RCC 7860 (cell line): ENCODE data around the gene EDN3.

Source experiments
- DNase-seq: peaks from one replicate; pipeline ENCODE4 v3.0.0-alpha.2; 2015; ENCODE audit warnings: low spot score
- FAIRE-seq: peaks from 2 replicates; lab custom pipeline; 2012; peaks lifted over from hg19 to GRCh38; lab: Jason Lieb, UNC

The EDN3 gene

GRCh38 chr20:59360934-59361333 is 60.5 kb downstream of the EDN3 start:
- DNase-seq (no peak), FAIRE-seq (no peak)

GRCh38 chr20:59361411-59361810 is 61.0 kb downstream of the EDN3 start:
- FAIRE-seq (no peak), DNase-seq (no peak)

- no peak for DNase-seq
- no peak for FAIRE-seq
These were observed 62.7 kb downstream of the EDN3 start for GRCh38 chr20:59363101-59363500.

- DNase-seq (no peak), FAIRE-seq (no peak)
These were observed 64.2 kb downstream of the EDN3 start for GRCh38 chr20:59364611-59365010.

GRCh38 chr20:59365611-59366285 is 65.3 kb downstream of the EDN3 start:
- no peak for FAIRE-seq
- DNase-seq = no peak

GRCh38 chr20:59371431-59371830 is 71.0 kb downstream of the EDN3 start:
- DNase-seq (no peak), FAIRE-seq (no peak)

- no peak for DNase-seq
- FAIRE-seq = no peak
These were observed 73.8 kb downstream of the EDN3 start for GRCh38 chr20:59374261-59374660.

- no peak for DNase-seq
- FAIRE-seq = no peak
These were observed 75.1 kb downstream of the EDN3 start for GRCh38 chr20:59375541-59375940.
